HG03457 (cell line): ENCODE results near the gene TBC1D1.

Source experiments
- ATAC-seq: cut with Tn5 transposase; IDR thresholded peaks from one replicate; pipeline ENCODE4 v1.9.1; 2021; ENCODE audit warnings: moderate number of reproducible peaks; ENCODE audit not compliant: unreplicated experiment

TBC1D1 gene, protein sequence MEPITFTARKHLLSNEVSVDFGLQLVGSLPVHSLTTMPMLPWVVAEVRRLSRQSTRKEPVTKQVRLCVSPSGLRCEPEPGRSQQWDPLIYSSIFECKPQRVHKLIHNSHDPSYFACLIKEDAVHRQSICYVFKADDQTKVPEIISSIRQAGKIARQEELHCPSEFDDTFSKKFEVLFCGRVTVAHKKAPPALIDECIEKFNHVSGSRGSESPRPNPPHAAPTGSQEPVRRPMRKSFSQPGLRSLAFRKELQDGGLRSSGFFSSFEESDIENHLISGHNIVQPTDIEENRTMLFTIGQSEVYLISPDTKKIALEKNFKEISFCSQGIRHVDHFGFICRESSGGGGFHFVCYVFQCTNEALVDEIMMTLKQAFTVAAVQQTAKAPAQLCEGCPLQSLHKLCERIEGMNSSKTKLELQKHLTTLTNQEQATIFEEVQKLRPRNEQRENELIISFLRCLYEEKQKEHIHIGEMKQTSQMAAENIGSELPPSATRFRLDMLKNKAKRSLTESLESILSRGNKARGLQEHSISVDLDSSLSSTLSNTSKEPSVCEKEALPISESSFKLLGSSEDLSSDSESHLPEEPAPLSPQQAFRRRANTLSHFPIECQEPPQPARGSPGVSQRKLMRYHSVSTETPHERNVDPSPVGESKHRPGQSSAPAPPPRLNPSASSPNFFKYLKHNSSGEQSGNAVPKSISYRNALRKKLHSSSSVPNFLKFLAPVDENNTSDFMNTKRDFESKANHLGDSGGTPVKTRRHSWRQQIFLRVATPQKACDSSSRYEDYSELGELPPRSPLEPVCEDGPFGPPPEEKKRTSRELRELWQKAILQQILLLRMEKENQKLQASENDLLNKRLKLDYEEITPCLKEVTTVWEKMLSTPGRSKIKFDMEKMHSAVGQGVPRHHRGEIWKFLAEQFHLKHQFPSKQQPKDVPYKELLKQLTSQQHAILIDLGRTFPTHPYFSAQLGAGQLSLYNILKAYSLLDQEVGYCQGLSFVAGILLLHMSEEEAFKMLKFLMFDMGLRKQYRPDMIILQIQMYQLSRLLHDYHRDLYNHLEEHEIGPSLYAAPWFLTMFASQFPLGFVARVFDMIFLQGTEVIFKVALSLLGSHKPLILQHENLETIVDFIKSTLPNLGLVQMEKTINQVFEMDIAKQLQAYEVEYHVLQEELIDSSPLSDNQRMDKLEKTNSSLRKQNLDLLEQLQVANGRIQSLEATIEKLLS (N-terminal part only)

DNA sequence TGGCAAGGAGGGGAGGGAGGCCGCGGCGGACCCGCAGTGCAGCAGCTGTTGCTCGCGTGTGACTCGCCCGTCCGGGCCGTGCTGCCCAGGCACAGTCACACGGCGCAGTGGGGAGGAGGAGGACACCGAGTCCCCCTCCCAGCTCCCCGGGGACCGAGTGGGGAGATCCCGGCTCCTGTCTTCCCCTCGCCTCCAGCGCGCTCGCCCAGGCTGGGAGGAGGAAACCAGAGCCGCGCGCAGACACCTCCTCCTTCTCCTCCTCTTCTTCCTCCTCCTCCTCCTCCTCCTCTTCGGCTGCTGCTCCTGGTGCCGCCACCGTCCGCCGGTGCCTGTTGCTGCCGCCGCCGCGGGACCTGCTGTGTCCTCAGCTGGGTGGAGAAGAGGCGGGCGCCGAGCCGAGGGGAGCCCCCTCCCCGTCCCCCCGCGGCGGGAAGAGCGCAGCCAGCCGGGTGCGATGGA is at the start of gene TBC1D1:
TBC1D1 (plus strand) TSS at position 284 of the 459 bp plus-strand sequence. CDS start 11,012 bp downstream, outside the sequence.
- peak; percentile 20 for ATAC-seq

DNA sequence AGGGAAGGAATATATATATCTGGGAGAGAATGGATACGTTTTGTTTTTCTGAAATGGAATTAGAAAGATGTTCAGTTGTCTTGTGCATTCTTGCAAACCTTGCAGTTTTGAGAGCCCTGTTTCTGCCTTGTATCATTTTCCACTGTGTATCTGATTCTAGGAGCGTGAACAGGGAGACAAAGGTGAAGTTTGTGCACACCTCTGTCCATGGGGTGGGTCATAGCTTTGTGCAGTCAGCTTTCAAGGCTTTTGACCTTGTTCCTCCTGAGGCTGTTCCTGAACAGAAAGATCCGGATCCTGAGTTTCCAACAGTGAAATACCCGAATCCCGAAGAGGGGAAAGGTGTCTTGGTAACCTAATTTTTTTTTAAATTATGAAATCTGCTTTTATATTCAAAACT is 46.7 kb upstream of the TBC1D1 start:
- no peak for ATAC-seq

DNA sequence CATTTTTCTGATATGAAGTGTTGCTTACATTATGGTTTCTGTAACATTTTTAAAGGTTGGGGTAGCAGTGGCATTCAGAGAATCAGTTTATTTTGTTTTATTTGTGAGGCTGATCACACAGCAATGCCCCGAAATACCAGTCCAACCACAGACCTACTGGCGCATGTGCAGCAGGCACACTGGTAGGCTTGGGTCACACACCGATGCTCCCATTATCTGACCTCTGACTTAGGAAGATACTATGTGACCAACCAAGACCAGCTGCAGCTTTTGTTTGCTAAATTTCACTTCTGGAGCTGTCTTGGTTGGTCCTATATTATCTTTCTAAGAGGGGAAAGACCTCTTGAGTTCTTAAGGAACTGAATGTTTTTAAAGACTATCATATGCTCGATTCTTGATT is 45.7 kb upstream of the TBC1D1 start:
- no peak for ATAC-seq

DNA sequence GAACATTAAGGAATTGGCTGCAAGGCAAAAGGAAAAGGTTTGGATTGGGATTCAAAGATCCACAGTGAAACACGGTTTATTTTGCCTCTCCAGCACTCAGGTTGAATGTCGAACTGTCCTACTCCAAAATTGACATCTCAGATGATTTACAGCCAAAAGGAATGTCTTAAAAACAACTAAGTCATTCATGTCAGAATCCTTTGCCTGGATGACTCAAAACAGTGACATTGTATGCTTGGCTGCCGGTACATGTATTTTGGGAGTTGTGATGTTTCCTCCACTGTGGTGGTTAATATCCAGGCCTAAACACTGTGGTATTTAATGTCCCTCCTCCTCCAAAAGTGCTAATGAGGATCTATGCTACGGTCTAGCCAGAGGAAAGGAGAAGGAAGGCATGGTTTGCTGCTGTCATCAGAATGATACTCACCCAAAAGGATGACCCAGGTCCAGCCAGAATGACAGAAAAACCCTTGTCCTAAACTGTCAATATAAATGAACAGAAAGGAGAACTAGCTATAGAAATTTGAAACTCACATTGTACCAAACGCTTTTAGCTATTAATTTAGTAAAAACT is 43.5 kb upstream of the TBC1D1 start:
- ATAC-seq: no peak

DNA sequence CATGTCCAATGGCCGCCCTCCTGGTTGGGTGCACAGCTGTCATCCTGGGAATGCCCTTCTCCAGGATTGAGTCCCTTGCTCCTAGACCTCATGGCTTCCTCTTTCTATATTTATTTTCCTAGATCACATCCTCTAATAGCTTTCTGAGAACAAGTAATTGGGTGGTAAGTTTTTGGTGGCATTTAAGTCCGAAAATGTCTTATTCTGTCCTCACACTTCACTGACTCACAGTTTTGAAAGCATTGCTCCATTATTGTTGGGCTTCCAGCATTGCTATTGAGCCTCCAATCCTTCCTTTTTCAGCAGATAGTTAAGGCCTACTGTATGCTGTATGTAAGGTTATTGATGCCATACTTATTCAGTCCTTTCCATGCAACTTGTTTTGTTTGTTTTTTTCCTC is 38.5 kb upstream of the TBC1D1 start:
- ATAC-seq: no peak

DNA sequence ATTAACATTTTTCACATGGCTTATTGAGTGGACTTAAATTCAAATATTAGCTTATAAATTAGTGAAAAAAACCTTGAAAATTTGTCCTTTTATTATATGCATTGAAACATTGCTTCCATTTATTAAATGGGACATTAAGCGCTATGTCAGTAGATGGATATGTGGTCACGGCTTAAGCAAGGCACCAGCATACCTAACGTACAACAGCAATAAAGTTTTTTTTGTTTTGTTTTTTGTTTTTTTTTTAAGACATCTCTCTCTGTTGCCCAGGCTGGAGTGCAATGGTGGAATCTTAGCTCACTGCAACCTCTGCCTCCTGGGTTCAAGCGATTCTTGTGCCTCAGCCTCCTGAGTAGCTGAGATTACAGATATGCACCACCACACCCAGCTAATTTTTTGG is 32.8 kb upstream of the TBC1D1 start:
- no peak for ATAC-seq

DNA sequence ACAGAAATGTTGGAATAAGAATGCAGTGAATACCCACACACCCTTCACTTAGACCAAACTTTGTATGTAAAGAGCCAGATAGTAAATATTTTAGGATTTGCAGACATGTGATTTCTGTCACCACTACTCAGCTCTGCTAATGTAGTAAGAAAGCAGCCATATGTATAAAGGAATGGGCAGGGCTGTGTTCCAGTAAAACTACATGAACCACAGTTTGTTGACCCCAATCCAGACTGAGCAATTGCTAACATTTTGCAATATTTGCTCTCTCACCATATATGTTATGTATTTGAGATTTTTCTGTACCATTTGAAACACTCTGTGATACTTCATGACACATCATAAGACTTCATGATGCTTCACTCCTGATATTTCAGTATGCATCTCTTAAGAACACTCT is 32.0 kb upstream of the TBC1D1 start:
- ATAC-seq: no peak

DNA sequence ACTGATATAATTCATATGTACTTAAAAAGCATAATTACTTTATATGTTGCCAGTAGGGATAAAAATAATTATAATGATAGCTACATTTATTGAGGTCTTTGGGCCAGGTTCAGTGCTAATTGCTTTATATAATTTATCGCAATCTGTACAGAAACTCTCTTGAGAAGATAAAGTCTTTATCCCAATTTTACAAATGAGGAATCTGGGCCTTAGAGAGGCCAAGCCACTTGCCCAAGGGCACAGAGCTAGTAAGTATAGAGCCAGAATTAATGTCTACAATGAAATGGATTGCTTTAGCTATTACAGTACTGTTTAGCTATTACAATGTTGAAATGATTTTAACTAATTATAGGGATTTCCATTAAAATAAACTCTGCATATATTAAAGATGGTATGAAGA is 30.6 kb upstream of the TBC1D1 start:
- ATAC-seq: no peak

DNA sequence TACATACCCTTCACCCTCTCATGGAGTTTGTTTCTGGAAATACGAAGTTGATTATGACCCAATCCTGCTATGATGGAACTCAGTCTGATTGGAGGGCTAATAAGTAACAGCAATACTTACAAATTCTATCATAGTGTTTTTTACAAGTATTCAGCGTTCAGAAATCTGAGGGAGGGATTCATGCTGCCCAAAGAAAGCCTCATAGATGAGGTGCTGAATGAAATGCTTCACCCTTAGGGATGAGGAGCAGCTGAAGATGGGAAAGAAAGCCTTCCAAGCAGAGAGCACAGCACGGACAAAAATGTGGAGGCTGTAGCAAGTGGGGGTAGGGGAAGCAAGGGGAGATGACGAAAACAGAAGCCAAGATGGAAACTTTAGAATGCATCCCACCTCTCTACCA is 27.9 kb upstream of the TBC1D1 start:
- ATAC-seq: no peak

DNA sequence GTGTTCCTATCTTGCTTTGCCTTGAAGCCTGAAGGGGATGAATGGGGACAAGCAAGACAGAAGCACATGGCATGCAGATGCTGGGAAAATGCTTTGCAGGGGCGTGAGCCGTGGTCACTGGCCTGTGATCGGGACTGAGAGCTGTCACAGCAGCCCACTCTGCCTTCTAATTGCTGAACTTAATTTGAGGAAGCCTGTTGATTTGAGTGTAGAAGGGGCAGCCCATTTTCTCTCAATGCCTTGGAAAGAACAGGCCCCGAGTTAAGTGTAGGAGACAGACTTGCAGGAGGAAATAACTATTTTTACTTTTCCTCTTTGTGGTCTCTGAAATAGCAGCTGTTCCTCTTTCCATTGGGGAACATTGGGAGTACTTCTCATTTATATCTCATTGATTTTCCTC is 26.1 kb upstream of the TBC1D1 start:
- no peak for ATAC-seq

DNA sequence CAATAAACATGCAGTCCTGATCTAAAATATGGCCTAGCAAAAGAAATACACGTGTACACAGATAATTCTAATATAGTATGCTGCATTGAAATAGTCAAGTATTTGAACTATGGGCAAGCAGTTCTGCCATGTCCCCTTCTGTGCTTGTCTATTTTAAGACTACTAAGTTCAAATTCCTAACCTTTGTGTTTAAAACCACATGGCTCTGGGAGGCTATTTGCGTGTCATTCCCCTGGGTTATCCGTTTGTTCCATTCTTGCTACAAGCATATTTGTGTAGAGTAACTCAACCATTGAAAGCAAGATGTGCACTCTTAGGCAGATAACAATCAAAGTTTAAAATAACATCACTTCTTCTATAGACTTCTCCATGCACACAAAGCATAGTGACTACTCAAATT is 25.4 kb upstream of the TBC1D1 start:
- ATAC-seq: no peak

DNA sequence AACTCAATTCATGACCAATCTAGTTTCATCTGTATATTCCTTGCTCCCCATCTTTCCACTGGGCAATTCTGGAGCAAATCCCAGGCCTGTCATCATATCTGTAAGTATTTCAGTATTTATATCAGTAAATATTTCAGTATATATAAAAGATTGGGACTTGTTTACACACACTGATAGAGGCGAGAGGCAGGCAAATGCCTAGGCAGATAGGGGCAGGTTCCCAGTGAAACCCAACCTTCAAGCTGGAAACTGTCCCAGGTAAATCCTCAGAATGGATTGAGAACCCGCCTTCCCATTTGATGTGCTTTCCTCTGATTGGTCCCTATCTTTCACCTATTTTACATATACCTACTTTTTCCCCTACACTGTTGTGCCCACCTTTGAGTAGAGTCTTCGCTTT is 23.8 kb upstream of the TBC1D1 start:
- ATAC-seq: no peak

DNA sequence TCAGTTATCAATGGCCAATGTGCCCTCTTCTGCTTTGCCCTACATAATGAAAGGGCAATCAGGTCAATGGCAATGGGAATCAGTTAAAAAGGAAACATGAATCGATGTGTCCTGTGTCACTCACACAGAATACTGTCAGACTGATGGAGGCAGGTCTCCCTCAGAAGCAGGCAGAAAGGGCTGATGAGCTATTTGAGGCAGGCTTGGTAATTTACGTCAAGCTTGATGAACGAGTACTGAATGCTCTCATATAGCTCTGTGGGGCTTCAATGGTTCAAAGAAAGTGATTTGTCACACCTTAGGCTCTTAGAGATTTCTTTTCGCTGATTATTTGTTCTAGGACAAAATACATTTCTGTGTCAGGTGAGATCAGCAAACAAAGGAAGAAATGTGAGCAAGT is 22.6 kb upstream of the TBC1D1 start:
- ATAC-seq: no peak

DNA sequence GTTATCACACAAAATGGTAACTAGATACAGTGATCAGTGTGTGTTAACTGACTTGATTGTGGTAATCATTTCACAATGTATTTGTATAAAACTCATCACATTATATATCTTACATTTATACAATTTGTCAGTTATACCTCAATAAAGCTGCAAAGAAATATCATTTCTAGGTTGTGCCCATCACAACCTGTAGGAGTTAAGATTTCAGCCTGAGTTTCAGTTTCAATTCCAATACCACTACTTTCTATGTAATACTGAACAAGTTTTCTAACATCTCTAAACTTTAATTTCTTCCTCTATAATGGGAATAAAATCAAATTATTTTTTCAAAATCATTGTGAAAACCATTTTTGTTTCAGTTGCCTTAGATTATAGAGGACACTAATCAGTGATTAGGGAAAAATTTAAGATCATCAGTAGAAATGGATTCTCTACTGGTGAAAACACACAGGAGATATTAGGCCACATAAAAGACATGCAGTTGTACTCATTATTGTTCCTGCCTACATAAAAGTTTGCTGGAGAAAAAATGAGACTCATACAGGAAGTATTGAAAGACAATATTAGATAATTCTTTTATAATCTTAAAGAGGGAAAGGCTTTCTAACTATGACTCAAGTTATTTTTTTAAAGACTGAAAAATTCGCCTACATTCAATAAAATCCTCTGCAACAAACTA is 18.4 kb upstream of the TBC1D1 start:
- ATAC-seq: no peak

DNA sequence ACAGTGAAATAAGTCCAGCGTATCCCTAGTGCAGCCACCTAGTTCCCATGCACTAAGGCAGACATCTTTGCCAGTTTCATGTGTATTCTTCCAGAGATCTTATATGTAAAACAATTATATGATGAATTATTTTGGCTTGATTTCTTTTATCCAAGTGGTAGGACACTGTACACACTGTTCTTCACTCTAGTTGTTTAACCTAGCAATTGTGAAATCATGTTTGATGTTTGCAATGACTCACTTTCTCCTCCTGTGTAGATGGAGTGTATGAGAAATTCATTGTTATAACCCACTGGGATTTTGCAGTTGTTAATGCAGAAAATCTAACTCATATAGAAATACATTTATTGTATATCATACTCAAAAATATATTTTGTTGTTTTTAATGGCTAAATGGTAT is 17.5 kb upstream of the TBC1D1 start:
- no peak for ATAC-seq

DNA sequence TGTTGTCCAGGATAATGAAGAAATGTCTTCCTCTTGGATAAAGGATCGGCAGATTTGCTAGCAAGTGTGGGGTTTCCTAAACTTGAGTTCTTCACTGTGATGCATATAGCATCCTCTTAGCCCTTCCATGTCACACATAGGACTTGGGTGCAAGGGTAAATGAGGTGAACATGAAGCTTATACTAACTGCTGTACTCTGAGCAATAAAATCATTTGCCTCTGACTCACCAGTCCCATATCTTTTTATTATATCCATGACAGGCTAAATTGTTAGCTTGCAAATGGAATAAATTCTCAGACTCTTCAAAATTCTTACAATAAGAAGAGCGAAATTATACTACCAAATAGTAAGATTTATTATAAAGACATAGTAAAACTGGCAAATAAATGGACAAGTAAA is 14.7 kb upstream of the TBC1D1 start:
- no peak for ATAC-seq

DNA sequence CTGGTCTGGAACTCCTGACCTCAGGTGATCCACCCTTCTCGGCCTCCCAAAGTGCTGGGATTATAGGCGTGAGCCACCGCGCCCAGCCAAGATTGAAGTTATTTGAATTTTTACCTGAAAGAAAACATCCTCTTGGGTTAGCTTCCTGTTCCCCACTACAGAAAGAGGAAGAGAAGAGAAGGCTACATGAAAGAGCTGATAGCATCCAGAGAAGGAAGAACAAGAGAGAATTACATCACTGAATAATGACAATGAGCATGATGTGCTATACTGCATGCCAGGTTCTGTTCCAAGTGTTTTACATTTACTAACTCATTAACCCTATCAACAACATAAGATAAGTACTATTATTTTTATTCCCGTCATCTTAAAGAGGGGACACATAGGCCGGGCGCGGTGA is 11.5 kb upstream of the TBC1D1 start:
- ATAC-seq: no peak

DNA sequence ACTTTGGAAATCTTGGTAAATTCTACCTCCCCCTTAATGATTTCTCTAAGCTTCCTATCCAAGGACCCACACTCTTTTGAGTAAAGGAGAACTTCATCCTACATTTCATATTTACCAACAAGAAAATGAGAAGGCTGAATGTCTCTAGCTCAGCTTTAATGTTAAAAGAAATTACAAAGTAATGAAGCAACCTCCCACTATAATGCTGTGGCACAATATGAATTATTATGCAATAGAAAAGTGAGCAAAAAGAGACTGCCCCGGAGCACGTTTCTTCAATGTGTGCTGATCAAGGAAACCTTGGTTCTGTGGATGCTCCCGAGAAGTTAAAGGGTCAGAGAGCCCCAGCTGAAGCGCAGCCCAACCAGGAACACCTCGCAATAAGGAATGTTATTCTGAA is 9.1 kb upstream of the TBC1D1 start:
- no peak for ATAC-seq

DNA sequence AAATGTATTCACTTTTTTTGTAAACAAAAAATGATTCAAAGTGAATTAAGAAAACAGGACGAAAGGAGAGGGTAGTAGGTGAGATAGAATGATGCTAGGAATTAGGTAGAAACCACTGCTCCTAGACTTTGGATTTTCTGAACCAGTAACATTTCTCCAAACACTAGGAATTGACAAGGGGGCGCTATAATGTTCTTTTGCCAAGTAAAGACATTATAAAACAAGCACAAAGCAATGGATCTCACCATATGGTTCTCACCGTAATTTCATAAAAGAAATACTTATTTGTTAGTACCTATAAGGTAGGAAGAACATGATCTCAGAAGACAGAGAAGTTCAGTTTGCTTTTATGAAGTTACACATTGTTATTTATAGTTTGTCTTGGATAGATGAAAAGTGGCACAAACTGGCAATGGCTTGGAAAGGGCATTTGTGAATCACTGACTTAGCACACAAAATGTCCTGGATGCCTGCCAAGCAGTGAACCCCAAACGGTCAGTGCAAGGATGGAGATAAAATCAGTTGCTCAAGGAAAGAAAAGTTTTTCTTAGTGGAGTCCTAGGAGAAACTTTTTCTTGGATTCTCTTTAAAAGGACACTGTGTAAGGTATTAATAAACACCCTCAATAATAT is 8.1 kb upstream of the TBC1D1 start:
- ATAC-seq: no peak
